Glutamatergic neuron (in vitro differentiated cells): ENCODE data around the gene E2F3. TPM values are rescaled to one million over a fixed set of nuclear protein-coding genes. Genes with fewer than 3 reads are reported as not detected.
"Not testable (repeated sequence)": the region's sequence is repeated elsewhere in the genome, so short reads cannot be mapped to it uniquely, and the experiment has no call there.

Experiments used
- DNase-seq: peaks from one replicate; pipeline ENCODE4 v3.0.0; 2022
- H3K27ac Mint-ChIP-seq: one replicate; pipeline ENCODE4 v1.8.0; 2020; ENCODE audit warnings: mild to moderate bottlenecking, mixed read lengths, inconsistent platforms; ENCODE audit not compliant: unreplicated experiment
- H3K27me3 Mint-ChIP-seq: one replicate; pipeline ENCODE4 v1.8.0; 2020; ENCODE audit warnings: mild to moderate bottlenecking, moderate library complexity, mixed read lengths, inconsistent platforms; ENCODE audit not compliant: unreplicated experiment
- H3K36me3 Mint-ChIP-seq: one replicate; pipeline ENCODE4 v1.8.0; 2020; ENCODE audit warnings: mild to moderate bottlenecking, mixed read lengths, inconsistent platforms; ENCODE audit not compliant: unreplicated experiment
- H3K4me1 Mint-ChIP-seq: one replicate; pipeline ENCODE4 v1.8.0; 2020; ENCODE audit warnings: mild to moderate bottlenecking, low read depth, mixed read lengths, inconsistent platforms; ENCODE audit not compliant: unreplicated experiment
- H3K4me3 Mint-ChIP-seq: one replicate; pipeline ENCODE4 v1.8.0; 2020; ENCODE audit warnings: mild to moderate bottlenecking, mixed read lengths, inconsistent platforms; ENCODE audit not compliant: unreplicated experiment
- H3K9me3 Mint-ChIP-seq: one replicate; pipeline ENCODE4 v1.8.0; 2020; ENCODE audit warnings: mild to moderate bottlenecking, moderate library complexity, mixed read lengths, inconsistent platforms; ENCODE audit not compliant: unreplicated experiment
- CTCF ChIP-seq: fragments of 200-600 bp; sonication (generic); IDR thresholded peaks from one replicate; pipeline ENCODE4 v1.5.0; 2021; ENCODE audit not compliant: partially characterized antibody, unreplicated experiment
- total RNA-seq: library from RNA; stranded (reverse); fragmentation: NEBNext Ultra II Directional; extraction: Animal tissue kit (Norgen Biotek cat#: 25700); gene quantifications from one replicate; pipeline ENCODE4 v1.2.1, GENCODE V29; 2021; ENCODE audit not compliant: unreplicated experiment

The E2F3 gene
- total RNA-seq, 1 donor from 2014 or later = 10.1 TPM

- Mint-ChIP-seq H3K27ac (no peak overlapping the region), H3K27me3 (no peaks in the 10 kb centered on the region)
- no peak for DNase-seq
Observed at GRCh38 chr6:20498041-20498385, 96.3 kb downstream of the E2F3 start.

GRCh38 chr6:20509212-20509611 is 107.5 kb downstream of the E2F3 start:
- Mint-ChIP-seq H3K4me1 (peaks cover 3% of the 10 kb centered on the region), H3K36me3 (no peaks in the 10 kb centered on the region), H3K27me3 (no peaks in the 10 kb centered on the region), H3K9me3 (peaks cover 3% of the 10 kb centered on the region), H3K27ac (no peak overlapping the region), H3K4me3 (no peak overlapping the region)
- TF ChIP-seq CTCF = no peak
- no peak for DNase-seq

More at GRCh38 chr6:20498041-20498385, 96.3 kb downstream of the E2F3 start:
- no peaks in the 10 kb centered on the region for H3K9me3 Mint-ChIP-seq
- no peak overlapping the region for H3K4me3 Mint-ChIP-seq
- no peak for TF ChIP-seq CTCF
- H3K36me3 Mint-ChIP-seq = no peaks in the 10 kb centered on the region
- H3K4me1 Mint-ChIP-seq = peaks cover 2% of the 10 kb centered on the region

- H3K4me1 Mint-ChIP-seq = peaks cover 3% of the 10 kb centered on the region
- H3K27me3 Mint-ChIP-seq = no peaks in the 10 kb centered on the region
- no peak overlapping the region for H3K4me3 Mint-ChIP-seq
- TF ChIP-seq CTCF = no peak
- H3K9me3 Mint-ChIP-seq = peaks cover 2% of the 10 kb centered on the region
- H3K27ac Mint-ChIP-seq = no peak overlapping the region
- DNase-seq = no peak
- no peaks in the 10 kb centered on the region for H3K36me3 Mint-ChIP-seq
Observed at GRCh38 chr6:20511852-20512251, 110.2 kb downstream of the E2F3 start.

- H3K27me3 Mint-ChIP-seq, H3K36me3 Mint-ChIP-seq, DNase-seq, H3K4me3 Mint-ChIP-seq, H3K4me1 Mint-ChIP-seq, H3K27ac Mint-ChIP-seq, H3K9me3 Mint-ChIP-seq: not testable (repeated sequence)
Observed at GRCh38 chr6:20525208-20525607, 123.5 kb downstream of the E2F3 start.

GRCh38 chr6:20529086-20529448 is 127.4 kb downstream of the E2F3 start:
- not testable (repeated sequence) for H3K27ac Mint-ChIP-seq

More at GRCh38 chr6:20529086-20529448, 127.4 kb downstream of the E2F3 start:
- H3K4me3 Mint-ChIP-seq, H3K27me3 Mint-ChIP-seq, H3K4me1 Mint-ChIP-seq, DNase-seq, H3K36me3 Mint-ChIP-seq, H3K9me3 Mint-ChIP-seq: not testable (repeated sequence)
- TF ChIP-seq CTCF = peak; percentile 64
